ENCODE results near the gene ADPRHL1. TPM values are rescaled to one million over a fixed set of nuclear protein-coding genes. Genes with fewer than 3 reads are reported as not detected.

ADPRHL1 gene
- total RNA-seq, 2 donors from 2014 or later: 0.21 to 0.94 TPM

DNA sequence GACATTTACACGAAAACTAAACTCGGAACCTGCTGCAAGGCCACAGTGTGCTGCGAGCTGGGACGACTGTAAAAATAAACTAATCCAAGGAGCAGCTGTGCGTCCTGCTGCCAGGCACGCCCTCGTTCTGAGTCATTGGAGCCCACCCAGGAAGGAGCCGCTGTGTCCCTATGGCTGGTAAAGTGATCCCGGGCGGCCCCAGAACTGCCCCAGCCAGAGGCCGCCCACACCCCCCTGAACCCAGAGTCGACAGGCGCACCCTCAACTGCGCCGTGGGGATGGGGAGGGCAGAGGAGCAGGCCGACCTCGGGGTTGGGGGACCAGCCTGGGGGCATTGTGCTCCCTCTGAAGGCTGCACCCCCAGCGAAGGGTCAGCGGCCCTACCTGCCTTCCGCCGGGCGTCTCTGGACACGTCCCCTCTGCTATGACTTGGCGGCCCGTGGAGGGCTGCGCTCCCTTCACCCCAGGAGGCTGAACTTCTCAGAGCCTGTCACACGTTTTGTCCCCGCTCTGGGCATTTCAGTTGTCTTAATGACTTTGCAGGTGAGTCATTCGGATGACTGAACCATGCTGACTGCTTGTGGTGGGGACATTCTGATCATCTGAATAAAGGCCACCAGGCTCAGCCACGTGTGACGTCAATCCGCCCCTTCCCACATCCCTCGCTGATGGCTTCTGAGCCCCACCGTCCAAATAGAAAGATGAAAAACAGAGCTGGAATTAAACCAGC lies 42.7 kb downstream of the ADPRHL1 start:
- Mint-ChIP-seq H3K4me3 (no peak overlapping the region), H3K27me3 (peaks cover 11% of the 10 kb centered on the region), H3K27ac (no peak overlapping the region), H3K36me3 (ENCODE audit: low read depth) (no peaks in the 10 kb centered on the region), H3K4me1 (no peaks in the 10 kb centered on the region)
- no peaks in the 10 kb centered on the region for H3K9me3 ChIP-seq (ENCODE audit: control insufficient read depth, low read length, poor library complexity, severe bottlenecking)
- ATAC-seq (no peak), DNase-seq (no peak)

GRCh38 chr13:113408562-113408961 lies 44.7 kb downstream of the ADPRHL1 start:
- H3K9me3 ChIP-seq (ENCODE audit: control insufficient read depth, low read length, poor library complexity, severe bottlenecking): no peaks in the 10 kb centered on the region
- Mint-ChIP-seq H3K36me3 (ENCODE audit: low read depth) (no peaks in the 10 kb centered on the region), H3K4me1 (no peaks in the 10 kb centered on the region), H3K27me3 (peaks cover 7% of the 10 kb centered on the region), H3K4me3 (no peak overlapping the region), H3K27ac (no peak overlapping the region)
- DNase-seq: no peak
- ATAC-seq: no peak

- H3K9me3 ChIP-seq (ENCODE audit: control insufficient read depth, low read length, poor library complexity, severe bottlenecking): no peaks in the 10 kb centered on the region
- Mint-ChIP-seq H3K27ac (no peak overlapping the region), H3K4me1 (no peaks in the 10 kb centered on the region), H3K36me3 (ENCODE audit: low read depth) (no peaks in the 10 kb centered on the region), H3K4me3 (no peak overlapping the region), H3K27me3 (peaks cover 7% of the 10 kb centered on the region)
- DNase-seq (no peak), ATAC-seq (no peak)
Observed at GRCh38 chr13:113407531-113408393, 45.5 kb downstream of the ADPRHL1 start.

DNA sequence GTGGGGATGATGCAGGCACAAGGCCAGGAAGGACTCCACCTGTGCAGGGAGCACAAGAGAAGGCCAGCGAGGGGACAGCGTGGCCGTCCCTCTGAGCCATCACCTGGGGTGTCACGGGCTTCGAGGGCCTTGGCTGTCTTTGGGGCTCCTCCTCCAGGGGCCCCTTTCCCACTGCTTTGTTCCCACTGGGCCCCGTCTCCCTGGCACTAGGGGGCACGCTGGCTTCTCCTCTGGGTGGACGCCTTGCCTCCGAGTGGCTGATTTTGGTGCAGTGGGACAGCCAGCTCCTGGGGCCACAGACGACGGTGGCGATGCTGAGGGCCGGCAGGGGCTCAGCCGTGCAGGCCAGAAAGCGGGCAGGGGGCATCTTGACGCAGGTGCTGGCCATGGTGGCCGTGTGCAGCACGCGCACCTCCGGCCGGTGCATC lies 46.2 kb downstream of the ADPRHL1 start:
- no peak for ATAC-seq
- peaks cover 7% of the 10 kb centered on the region for H3K27me3 Mint-ChIP-seq
- H3K36me3 Mint-ChIP-seq (ENCODE audit: low read depth): no peaks in the 10 kb centered on the region
- H3K27ac Mint-ChIP-seq: no peak overlapping the region
- no peaks in the 10 kb centered on the region for H3K4me1 Mint-ChIP-seq
- no peaks in the 10 kb centered on the region for H3K9me3 ChIP-seq (ENCODE audit: control insufficient read depth, low read length, poor library complexity, severe bottlenecking)
- no peak overlapping the region for H3K4me3 Mint-ChIP-seq
- DNase-seq: no peak

GRCh38 chr13:113406321-113407102 lies 46.8 kb downstream of the ADPRHL1 start:
- DNase-seq (no peak), ATAC-seq (no peak)
- H3K4me1 Mint-ChIP-seq: no peaks in the 10 kb centered on the region
- no peak overlapping the region for H3K4me3 Mint-ChIP-seq
- H3K27ac Mint-ChIP-seq: no peak overlapping the region
- no peaks in the 10 kb centered on the region for H3K36me3 Mint-ChIP-seq (ENCODE audit: low read depth)
- H3K27me3 Mint-ChIP-seq: peaks cover 7% of the 10 kb centered on the region
- no peaks in the 10 kb centered on the region for H3K9me3 ChIP-seq (ENCODE audit: control insufficient read depth, low read length, poor library complexity, severe bottlenecking)

DNA sequence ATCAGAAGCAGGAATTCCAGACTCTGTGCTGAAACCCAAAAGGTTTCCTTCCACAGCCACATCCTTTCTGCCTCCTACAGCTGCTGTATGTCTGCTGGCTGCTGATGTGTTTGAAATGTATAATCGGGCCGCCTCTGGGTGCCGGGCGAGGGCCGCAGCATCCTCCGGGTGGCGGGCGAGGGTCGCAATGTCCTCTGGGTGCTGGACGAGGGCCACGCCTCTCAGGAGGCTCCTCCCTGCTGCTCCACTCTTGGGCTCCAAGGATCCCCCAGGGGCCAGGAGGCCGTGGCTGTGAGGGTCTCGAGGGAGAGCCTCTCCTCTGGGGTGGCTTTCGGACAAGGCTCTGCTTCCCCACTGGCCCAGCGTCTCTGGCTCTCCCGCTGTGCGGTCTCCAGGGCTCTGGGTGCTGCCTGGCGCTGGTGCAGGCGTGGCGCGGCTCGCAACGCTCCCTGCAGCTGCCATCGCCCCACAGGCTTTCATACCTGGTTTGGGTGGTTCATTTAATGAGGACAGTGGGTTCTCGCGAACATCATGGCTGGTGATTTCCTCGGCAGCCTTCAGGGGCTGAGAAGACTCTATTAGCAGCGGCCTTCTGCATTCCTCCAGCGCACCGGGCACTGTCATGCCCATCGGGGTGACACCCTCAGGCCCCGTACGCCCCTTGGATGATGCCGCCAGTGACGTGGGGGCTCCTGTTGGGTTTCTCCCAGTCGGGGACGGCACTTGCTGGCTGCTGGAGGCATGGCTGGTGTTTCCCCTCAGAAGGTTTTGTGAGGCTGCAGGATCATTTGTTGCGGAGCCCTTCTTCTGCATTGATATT lies 47.6 kb downstream of the ADPRHL1 start:
- Mint-ChIP-seq H3K4me1 (no peaks in the 10 kb centered on the region), H3K27me3 (peaks cover 7% of the 10 kb centered on the region), H3K27ac (no peak overlapping the region), H3K4me3 (no peak overlapping the region), H3K36me3 (ENCODE audit: low read depth) (no peaks in the 10 kb centered on the region)
- no peaks in the 10 kb centered on the region for H3K9me3 ChIP-seq (ENCODE audit: control insufficient read depth, low read length, poor library complexity, severe bottlenecking)
- DNase-seq: no peak
- no peak for ATAC-seq

DNA sequence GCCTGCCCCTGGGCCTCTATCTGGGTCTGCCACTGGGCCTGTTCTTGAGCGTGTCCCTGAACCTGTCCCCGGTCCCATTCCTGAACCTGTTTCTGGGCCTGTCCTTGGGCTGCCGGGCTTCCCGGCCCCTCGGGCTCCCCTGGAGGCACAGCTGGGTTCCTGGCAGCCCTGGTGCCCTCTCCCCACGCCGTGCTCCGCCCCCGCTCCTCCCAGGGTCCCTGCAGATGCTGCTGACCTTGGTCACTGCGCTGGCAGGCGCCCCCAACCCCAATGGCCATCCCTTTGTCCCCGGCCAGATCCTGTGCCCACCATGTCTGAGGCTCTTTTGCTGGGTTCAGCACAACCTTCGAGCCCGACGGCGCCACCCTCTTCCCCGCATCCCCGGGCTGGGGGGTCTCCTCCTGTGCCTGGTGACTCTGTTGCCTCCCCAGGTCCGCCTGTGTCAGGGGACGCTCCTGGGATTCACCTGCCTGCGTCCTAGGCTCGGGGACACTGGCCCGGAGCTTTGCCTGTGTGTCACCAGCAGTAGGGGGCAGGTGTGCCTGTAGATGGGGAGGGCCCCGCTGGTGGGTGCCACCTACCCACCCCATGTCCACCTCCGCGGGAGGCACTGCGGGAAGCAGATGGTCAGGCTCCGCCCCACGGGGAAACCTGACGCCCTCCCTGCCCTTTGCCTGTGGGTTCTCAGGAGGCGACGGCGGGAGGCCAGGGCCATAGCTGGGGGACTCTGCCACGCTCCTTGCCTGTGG lies 48.4 kb downstream of the ADPRHL1 start:
- no peaks in the 10 kb centered on the region for H3K9me3 ChIP-seq (ENCODE audit: control insufficient read depth, low read length, poor library complexity, severe bottlenecking)
- DNase-seq: no peak
- no peak overlapping the region for H3K4me3 Mint-ChIP-seq
- no peak for ATAC-seq
- H3K27ac Mint-ChIP-seq: no peak overlapping the region
- H3K4me1 Mint-ChIP-seq: no peaks in the 10 kb centered on the region
- peaks cover 7% of the 10 kb centered on the region for H3K27me3 Mint-ChIP-seq
- no peaks in the 10 kb centered on the region for H3K36me3 Mint-ChIP-seq (ENCODE audit: low read depth)

DNA sequence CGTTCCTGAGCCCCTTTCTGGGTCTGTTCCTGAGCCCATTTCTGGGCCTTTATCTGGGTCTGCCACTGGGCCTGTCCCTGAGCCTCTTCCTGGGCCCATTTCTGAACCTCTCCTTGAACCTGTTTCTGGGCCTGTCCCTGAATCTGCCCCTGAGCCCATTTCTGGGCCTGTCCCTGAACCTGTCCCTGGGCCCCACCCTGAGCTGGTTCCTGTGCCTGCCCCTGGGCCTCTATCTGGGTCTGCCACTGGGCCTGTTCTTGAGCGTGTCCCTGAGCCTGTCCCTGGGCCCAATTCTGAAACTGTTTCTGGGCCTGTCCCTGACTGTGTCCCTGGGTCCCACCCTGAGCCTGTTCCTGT lies 48.9 kb downstream of the ADPRHL1 start:
- ATAC-seq: no peak
- H3K4me3 Mint-ChIP-seq: no peak overlapping the region

GRCh38 chr13:113403255-113404104 lies 49.8 kb downstream of the ADPRHL1 start:
- H3K36me3 Mint-ChIP-seq (ENCODE audit: low read depth): no peaks in the 10 kb centered on the region
- H3K27me3 Mint-ChIP-seq: no peaks in the 10 kb centered on the region
- no peak for ATAC-seq
- H3K27ac Mint-ChIP-seq: peak overlapping the region; percentile 16
- H3K4me3 Mint-ChIP-seq: no peak overlapping the region
- H3K9me3 ChIP-seq (ENCODE audit: control insufficient read depth, low read length, poor library complexity, severe bottlenecking): no peaks in the 10 kb centered on the region
- no peaks in the 10 kb centered on the region for H3K4me1 Mint-ChIP-seq
- no peak for DNase-seq

More for the DNA sequence above, 48.9 kb downstream of the ADPRHL1 start:
- no peaks in the 10 kb centered on the region for H3K4me1 Mint-ChIP-seq
- H3K27ac Mint-ChIP-seq: no peak overlapping the region
- H3K36me3 Mint-ChIP-seq (ENCODE audit: low read depth): no peaks in the 10 kb centered on the region
- peaks cover 4% of the 10 kb centered on the region for H3K27me3 Mint-ChIP-seq
- no peaks in the 10 kb centered on the region for H3K9me3 ChIP-seq (ENCODE audit: control insufficient read depth, low read length, poor library complexity, severe bottlenecking)
- no peak for DNase-seq

GRCh38 chr13:113402471-113403254 lies 50.6 kb downstream of the ADPRHL1 start:
- no peak for DNase-seq

More at GRCh38 chr13:113402471-113403254, 50.6 kb downstream of the ADPRHL1 start:
- ATAC-seq: no peak
- H3K36me3 Mint-ChIP-seq (ENCODE audit: low read depth): no peaks in the 10 kb centered on the region
- no peaks in the 10 kb centered on the region for H3K9me3 ChIP-seq (ENCODE audit: control insufficient read depth, low read length, poor library complexity, severe bottlenecking)
- no peaks in the 10 kb centered on the region for H3K4me1 Mint-ChIP-seq
- no peaks in the 10 kb centered on the region for H3K27me3 Mint-ChIP-seq
- H3K27ac Mint-ChIP-seq: no peak overlapping the region
- no peak overlapping the region for H3K4me3 Mint-ChIP-seq
